Ishikawa (cell line): ENCODE data around the gene SLU7.

ENCODE experiments used
- CEBPB ChIP-seq: IDR thresholded peaks from 2 replicates; pipeline ENCODE4 v1.6.1; 2012
- CREB1 ChIP-seq: IDR thresholded peaks from 2 replicates; pipeline ENCODE4 v1.6.1; 2012; ENCODE audit warnings: low read depth
- EGR1 ChIP-seq: IDR thresholded peaks from 2 replicates; pipeline ENCODE4 v1.6.1; 2012
- EP300 ChIP-seq: IDR thresholded peaks from 2 replicates; pipeline ENCODE4 v1.6.1; 2012; ENCODE audit warnings: borderline replicate concordance
- FOXM1 ChIP-seq: IDR thresholded peaks from 2 replicates; pipeline ENCODE4 v1.6.1; 2012; ENCODE audit warnings: low read depth, borderline replicate concordance
- MAX ChIP-seq: IDR thresholded peaks from 2 replicates; pipeline ENCODE4 v1.6.1; 2012
- NFIC ChIP-seq: IDR thresholded peaks from 2 replicates; pipeline ENCODE4 v1.6.1; 2012
- RAD21 ChIP-seq: IDR thresholded peaks from 2 replicates; pipeline ENCODE4 v1.6.1; 2012; ENCODE audit warnings: low read depth
- TAF1 ChIP-seq: IDR thresholded peaks from 2 replicates; pipeline ENCODE4 v1.6.1; 2012; ENCODE audit warnings: low read depth, mild to moderate bottlenecking
- TCF12 ChIP-seq: IDR thresholded peaks from 2 replicates; pipeline ENCODE4 v1.6.1; 2012; ENCODE audit warnings: low read depth
- TEAD4 ChIP-seq: IDR thresholded peaks from 2 replicates; pipeline ENCODE4 v1.6.1; 2012
- USF1 ChIP-seq: IDR thresholded peaks from 2 replicates; pipeline ENCODE4 v1.6.1; 2012
- YY1 ChIP-seq: IDR thresholded peaks from 2 replicates; pipeline ENCODE4 v1.6.1; 2012; ENCODE audit warnings: low read depth
- ZBTB7A ChIP-seq: IDR thresholded peaks from 2 replicates; pipeline ENCODE4 v1.6.1; 2012; ENCODE audit warnings: low read depth
- TF ChIP-seq, protein P1 (sequence below): IDR thresholded peaks from 2 replicates; pipeline ENCODE4 v1.6.1; 2012; ENCODE audit warnings: low read depth, mild to moderate bottlenecking

SLU7 gene

GRCh38 chr5:160450164-160450932 lies 31.5 kb upstream of the SLU7 start:
- TF ChIP-seq EP300, result no peak
- no peak for TF ChIP-seq TEAD4
- TF ChIP-seq RAD21, result no peak
- no peak for TF ChIP-seq EGR1

GRCh38 chr5:160449458-160449857 lies 30.6 kb upstream of the SLU7 start:
- TF ChIP-seq TCF12, result no peak
- TF ChIP-seq USF1, result no peak
- no peak for TF ChIP-seq NFIC
- no peak for TF ChIP-seq TEAD4
- TF ChIP-seq CEBPB, result no peak
- no peak for TF ChIP-seq FOXM1
- no peak for TF ChIP-seq TAF1
- TF ChIP-seq ZBTB7A, result no peak
- no peak for TF ChIP-seq EP300
- no peak for TF ChIP-seq CREB1
- TF ChIP-seq EGR1, result no peak
- TF ChIP-seq RAD21, result no peak

GRCh38 chr5:160448886-160449285 lies 30.0 kb upstream of the SLU7 start:
- TF ChIP-seq ZBTB7A, result no peak
- TF ChIP-seq RAD21, result no peak
- no peak for TF ChIP-seq MAX
- TF ChIP-seq YY1, result no peak
- TF ChIP-seq USF1, result no peak
- TF ChIP-seq CEBPB, result no peak
- TF ChIP-seq EGR1, result no peak
- TF ChIP-seq TCF12, result no peak
- TF ChIP-seq, protein P1, sequence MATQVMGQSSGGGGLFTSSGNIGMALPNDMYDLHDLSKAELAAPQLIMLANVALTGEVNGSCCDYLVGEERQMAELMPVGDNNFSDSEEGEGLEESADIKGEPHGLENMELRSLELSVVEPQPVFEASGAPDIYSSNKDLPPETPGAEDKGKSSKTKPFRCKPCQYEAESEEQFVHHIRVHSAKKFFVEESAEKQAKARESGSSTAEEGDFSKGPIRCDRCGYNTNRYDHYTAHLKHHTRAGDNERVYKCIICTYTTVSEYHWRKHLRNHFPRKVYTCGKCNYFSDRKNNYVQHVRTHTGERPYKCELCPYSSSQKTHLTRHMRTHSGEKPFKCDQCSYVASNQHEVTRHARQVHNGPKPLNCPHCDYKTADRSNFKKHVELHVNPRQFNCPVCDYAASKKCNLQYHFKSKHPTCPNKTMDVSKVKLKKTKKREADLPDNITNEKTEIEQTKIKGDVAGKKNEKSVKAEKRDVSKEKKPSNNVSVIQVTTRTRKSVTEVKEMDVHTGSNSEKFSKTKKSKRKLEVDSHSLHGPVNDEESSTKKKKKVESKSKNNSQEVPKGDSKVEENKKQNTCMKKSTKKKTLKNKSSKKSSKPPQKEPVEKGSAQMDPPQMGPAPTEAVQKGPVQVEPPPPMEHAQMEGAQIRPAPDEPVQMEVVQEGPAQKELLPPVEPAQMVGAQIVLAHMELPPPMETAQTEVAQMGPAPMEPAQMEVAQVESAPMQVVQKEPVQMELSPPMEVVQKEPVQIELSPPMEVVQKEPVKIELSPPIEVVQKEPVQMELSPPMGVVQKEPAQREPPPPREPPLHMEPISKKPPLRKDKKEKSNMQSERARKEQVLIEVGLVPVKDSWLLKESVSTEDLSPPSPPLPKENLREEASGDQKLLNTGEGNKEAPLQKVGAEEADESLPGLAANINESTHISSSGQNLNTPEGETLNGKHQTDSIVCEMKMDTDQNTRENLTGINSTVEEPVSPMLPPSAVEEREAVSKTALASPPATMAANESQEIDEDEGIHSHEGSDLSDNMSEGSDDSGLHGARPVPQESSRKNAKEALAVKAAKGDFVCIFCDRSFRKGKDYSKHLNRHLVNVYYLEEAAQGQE, result no peak
- no peak for TF ChIP-seq CREB1
- TF ChIP-seq NFIC, result no peak
- TF ChIP-seq EP300, result no peak
- no peak for TF ChIP-seq FOXM1
- no peak for TF ChIP-seq TEAD4
- no peak for TF ChIP-seq TAF1

DNA sequence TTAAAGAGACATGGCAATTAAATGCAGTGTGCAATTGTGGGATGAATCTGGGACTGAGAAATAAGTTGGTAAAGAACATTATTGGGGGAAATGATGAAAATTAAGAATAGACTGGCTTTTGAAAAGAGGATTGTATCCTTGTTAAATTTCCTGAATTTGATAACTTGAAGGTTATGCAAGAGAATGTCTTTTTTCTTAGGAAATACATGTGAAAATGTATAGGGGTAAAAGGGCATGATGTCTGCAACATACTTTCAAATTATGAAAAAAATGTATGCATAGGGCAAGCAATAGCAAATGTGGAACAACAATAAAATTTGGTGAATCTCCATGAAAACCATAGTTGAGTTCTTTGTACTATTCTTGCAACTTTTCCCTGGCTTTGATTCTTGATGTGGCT lies 26.9 kb upstream of the SLU7 start:
- TF ChIP-seq MAX, result no peak
- TF ChIP-seq ZBTB7A, result no peak
- TF ChIP-seq TCF12, result no peak
- no peak for TF ChIP-seq USF1
- TF ChIP-seq TAF1, result no peak
- no peak for TF ChIP-seq CREB1
- TF ChIP-seq EP300, result no peak
- no peak for TF ChIP-seq RAD21
- TF ChIP-seq CEBPB, result no peak
- TF ChIP-seq NFIC, result no peak
- no peak for TF ChIP-seq TEAD4
- TF ChIP-seq, protein P1, result no peak
- no peak for TF ChIP-seq EGR1

DNA sequence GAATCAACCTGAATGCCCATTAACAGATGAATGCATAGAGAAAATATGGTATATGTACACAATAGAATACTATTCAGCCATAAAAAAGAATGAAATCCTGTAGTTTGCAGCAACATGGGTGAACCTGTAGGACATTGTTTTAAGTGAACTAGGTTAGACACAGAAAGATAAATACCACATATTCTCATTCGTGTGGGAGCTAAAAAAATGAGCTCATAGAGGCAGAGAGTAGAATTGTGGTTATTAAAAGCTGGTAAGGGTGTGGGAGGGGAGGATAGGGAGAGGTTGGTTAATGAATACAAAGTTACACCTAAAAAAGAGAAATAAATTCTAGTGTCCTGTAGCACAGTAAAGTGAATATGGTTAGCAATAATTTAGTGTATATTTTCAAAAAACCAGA lies 26.3 kb upstream of the SLU7 start:
- TF ChIP-seq FOXM1 (no peak), MAX (no peak), EP300 (no peak), ZBTB7A (no peak), EGR1 (no peak), TCF12 (no peak), TAF1 (no peak), USF1 (no peak), CREB1 (no peak), YY1 (no peak), NFIC (no peak), TEAD4 (no peak), RAD21 (no peak), CEBPB (no peak)
- TF ChIP-seq, protein P1, result no peak
